ENCODE measurements around the gene LSM14B.
"Not testable (repeated sequence)": the region's sequence is repeated elsewhere in the genome, so short reads cannot be mapped to it uniquely, and the experiment has no call there.

LSM14B gene

DNA sequence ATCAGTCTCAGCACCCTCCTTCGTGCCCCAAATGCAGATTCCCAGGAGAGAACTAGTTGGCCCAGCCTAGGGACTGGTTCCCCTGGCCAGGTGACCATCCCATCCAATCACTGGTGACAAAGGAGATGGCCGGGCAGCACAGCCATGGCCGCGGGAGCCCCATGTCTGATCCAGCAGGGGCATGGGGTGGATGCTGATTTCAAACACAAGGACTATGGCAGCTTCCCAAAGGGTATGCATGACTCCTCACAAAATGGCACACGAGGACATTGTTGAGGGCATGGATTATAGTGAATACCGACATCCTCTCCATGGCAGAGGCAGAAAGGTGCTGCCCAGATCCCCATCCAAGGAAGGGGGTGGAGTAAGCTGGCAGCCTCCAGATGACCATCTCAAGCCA lies 9.9 kb upstream of the LSM14B start:
- no peak for DNase-seq (ENCODE audit: low read depth, low spot score)

- DNase-seq (ENCODE audit: low read depth, low spot score): no peak
These were observed 7.4 kb upstream of the LSM14B start for GRCh38 chr20:62114894-62115293.

- not testable (repeated sequence) for DNase-seq (ENCODE audit: low read depth, low spot score)
These were observed 6.4 kb upstream of the LSM14B start for GRCh38 chr20:62115800-62116407.

- DNase-seq (ENCODE audit: low read depth, low spot score): no peak
These were observed 5.5 kb upstream of the LSM14B start for GRCh38 chr20:62116558-62117361.

DNA sequence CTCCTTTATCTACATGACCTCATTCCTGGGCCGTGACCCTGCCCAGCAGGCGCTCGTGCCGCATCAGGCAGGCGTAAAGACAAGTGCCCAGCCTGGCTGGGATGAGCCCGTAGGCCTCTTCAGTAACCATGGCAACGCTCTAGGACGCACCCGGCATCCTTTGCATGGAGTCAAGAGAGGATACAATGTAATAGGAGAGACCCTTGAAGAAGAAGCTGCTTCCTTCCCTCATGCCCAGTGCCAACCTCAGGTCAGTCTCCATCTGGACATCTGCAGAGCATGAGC lies 5.0 kb upstream of the LSM14B start:
- DNase-seq (ENCODE audit: low read depth, low spot score): no peak

GRCh38 chr20:62117658-62118057 lies 4.6 kb upstream of the LSM14B start:
- DNase-seq (ENCODE audit: low read depth, low spot score): peak; percentile 31

DNA sequence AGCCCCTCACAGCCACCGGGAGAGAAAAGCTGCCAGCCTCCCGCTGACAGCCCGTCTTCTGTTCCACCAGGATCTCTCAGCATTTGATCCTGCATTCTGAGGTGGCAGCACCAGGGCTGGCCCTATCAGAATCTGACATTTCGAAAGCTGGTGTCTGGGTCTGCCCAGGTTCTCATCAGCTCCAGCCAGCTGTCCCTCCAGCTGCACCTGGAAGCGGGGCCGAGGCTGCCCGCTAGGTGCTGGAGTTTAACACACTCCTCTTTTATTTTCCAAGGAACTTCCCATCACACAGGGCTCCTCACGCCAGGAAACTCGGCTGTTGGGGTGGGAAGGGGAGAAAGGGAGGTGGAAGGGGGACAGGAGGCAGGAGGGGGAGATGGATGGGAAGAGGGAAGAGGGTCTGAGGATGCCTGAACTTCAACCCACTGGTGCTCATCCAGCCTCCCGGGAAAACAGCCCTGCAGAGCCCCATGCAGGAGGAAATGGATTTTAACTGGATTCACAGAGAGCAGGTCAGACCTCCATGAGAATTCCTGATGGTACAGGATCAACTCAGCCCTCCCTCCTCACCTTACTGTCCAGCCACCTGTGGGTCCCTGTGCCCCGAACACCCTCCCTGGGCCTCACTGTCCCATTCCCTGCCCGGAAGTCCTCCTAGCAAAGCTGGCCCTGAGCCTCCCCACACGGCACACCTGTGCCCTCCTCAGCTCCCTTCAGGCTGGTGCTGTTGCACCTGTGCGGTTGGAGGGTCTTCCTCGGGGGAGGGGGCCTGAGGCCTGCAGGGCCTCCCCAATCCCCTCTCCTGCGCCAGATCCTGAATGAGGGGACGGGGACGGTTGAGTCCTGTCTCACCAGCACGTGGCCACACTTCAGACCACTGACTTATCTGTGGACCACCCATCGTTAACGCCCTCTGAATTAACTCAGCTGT lies 3.9 kb upstream of the LSM14B start:
- no peak for DNase-seq (ENCODE audit: low read depth, low spot score)

DNA sequence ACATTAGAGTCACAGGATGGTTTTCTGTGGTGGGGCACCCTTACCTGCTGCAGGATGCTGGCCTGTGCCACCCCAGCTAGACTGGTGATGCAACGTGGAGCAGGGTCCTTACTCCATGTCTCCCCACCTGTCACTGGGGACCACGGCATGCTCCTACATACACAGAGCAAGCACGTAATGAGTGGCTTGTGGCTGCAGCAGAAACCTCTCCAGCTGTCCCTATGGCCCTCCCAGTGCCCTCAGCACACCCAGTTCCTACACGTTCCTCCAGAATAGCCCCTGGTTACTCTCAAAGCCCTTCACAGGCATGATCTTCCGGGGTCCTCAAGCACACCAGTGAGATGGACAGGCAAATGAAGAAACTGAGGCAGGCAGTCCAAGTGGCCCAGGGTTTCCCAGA lies 3.2 kb upstream of the LSM14B start:
- DNase-seq (ENCODE audit: low read depth, low spot score): no peak

- DNase-seq (ENCODE audit: low read depth, low spot score): no peak
These were observed 2.5 kb upstream of the LSM14B start for GRCh38 chr20:62119591-62120364.

GRCh38 chr20:62120365-62120762 lies 1.9 kb upstream of the LSM14B start:
- no peak for DNase-seq (ENCODE audit: low read depth, low spot score)

GRCh38 chr20:62120990-62121775 lies 1.1 kb upstream of the LSM14B start:
- DNase-seq (ENCODE audit: low read depth, low spot score): no peak

- peak; percentile 11 for DNase-seq (ENCODE audit: low read depth, low spot score)
These were observed 577 bp downstream of the LSM14B start for GRCh38 chr20:62122654-62123449.

GRCh38 chr20:62123450-62124118 lies 1.3 kb downstream of the LSM14B start:
- no peak for DNase-seq (ENCODE audit: low read depth, low spot score)

DNA sequence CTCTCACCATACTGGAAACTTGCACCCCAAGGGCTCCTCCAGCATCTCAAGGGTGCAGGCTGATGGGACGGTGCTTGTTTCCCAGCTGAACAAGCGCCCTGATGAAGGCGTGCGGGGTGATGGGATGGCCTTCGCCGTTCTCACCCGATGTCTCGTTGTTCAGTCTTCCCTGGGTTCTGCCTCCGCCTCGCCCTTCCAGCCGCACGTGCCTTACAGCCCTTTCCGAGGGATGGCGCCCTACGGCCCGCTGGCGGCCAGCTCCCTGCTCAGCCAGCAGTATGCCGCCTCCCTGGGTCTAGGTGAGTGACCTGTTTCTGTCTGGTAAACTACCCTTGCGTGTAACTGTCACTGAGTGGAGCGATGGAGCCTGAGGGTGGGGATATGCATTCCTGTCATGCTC lies 3.9 kb downstream of the LSM14B start:
- DNase-seq (ENCODE audit: low read depth, low spot score): no peak

GRCh38 chr20:62127799-62128198 lies 5.5 kb downstream of the LSM14B start:
- no peak for DNase-seq (ENCODE audit: low read depth, low spot score)

GRCh38 chr20:62128502-62128901 lies 6.2 kb downstream of the LSM14B start:
- DNase-seq (ENCODE audit: low read depth, low spot score): no peak

GRCh38 chr20:62129731-62130531 lies 7.7 kb downstream of the LSM14B start:
- DNase-seq (ENCODE audit: low read depth, low spot score): no peak

GRCh38 chr20:62131560-62132320 lies 9.5 kb downstream of the LSM14B start:
- no peak for DNase-seq (ENCODE audit: low read depth, low spot score)
